HG03159 (cell line): ENCODE data around the gene SLC48A1.
A peak's percentile ranks its signal among the peaks of the same experiment; 100 is the strongest.
"Not testable (repeated sequence)": the region's sequence is repeated elsewhere in the genome, so short reads cannot be mapped to it uniquely, and the experiment has no call there.

Experiments
- ATAC-seq: cut with Tn5 transposase; IDR thresholded peaks from one replicate; pipeline ENCODE4 v1.9.1; 2021; ENCODE audit warnings: mild to moderate bottlenecking, moderate library complexity; ENCODE audit not compliant: unreplicated experiment

SLC48A1 gene

DNA sequence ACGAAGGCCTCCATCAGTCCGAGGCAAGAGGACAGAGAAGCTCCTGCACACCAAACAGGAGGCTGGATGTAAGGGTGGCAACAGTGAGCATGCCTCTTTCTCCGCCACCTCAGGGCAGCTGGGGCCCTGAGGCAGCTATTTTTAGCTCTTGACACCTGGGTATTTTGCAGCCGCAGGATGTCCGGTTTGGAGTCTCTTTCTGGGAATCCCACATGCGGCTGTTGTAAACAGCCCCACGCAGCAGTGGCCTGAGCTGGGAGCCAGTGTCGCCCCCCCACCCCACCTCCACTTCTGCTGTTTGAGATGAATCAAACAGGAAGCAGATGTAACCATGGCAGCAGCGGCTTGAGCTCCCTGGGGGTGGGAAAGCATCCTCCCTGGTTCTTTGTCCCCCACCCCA, 35.0 kb downstream of the SLC48A1 start:
- peak; percentile 39 for ATAC-seq

DNA sequence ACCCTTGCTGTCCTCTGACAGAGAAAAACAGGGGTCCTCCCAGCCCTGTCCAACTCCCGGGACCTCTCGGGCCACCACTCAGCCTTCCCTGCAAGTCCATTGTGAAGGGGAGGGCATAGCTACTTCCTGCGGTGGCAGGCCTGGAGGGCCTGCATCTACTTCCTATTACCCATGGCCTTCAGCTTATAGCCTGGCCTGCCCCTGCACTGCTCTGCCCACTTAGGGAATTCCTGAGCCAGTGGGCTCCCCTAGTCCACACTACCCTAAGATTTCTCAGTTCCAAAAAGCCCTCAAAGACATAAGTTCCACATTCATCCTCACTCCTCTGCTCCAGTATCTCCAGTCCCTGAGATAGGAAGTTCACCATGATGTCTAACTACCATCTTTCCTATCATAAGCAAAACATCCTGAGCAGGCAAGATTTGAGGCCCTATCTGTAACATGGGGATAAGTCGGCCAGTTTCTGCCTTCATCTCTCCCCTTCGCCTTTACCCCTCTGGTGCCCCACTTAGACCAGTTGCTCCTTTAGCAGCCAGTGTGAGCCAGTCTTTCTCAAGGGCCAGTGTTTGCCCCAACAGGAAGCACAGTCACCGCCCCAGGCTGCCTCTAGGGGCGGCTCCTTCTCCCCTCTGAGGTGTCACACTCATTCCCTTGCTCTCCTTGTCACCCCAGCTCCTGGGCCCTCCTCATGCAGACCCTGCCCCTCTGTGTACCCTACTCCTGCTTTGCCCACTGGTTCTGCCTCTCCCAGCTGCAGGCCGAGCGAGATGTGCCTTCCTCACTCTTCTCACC, 35.7 kb downstream of the SLC48A1 start:
- ATAC-seq = no peak

DNA sequence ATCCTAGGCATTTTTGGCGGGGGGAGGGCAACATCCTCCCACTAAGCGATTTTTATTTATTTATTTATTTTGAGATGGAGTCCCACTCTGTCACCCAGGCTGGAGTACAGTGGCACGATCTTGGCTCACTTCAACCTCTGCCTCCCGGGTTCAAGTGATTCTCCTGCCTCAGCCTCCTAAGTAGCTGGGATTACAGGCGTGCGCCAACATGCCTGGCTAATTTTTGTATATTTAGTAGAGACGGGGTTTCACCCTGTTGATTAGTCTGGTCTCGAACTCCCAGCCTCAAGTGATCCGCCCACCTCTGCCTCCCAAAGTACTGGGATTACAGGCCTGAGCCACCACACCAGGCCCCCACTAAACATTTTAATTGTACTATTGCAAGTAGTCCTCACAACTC, 36.5 kb downstream of the SLC48A1 start:
- not testable (repeated sequence) for ATAC-seq

DNA sequence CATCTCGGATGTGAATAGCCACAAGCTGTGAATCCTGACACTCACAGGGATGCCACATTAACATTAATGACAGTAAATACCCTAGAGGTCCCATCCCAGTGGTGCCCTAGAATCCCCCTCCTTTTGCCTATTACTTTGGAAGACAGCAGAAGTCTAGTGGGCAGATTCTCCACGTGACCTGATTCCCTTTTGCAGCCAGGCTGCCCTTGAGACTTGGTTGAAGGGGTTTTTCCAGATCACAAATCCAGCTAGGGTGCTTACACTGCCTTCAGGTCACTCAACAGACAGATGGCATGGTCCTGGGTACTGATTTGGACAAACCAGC, 38.0 kb downstream of the SLC48A1 start:
- no peak for ATAC-seq

DNA sequence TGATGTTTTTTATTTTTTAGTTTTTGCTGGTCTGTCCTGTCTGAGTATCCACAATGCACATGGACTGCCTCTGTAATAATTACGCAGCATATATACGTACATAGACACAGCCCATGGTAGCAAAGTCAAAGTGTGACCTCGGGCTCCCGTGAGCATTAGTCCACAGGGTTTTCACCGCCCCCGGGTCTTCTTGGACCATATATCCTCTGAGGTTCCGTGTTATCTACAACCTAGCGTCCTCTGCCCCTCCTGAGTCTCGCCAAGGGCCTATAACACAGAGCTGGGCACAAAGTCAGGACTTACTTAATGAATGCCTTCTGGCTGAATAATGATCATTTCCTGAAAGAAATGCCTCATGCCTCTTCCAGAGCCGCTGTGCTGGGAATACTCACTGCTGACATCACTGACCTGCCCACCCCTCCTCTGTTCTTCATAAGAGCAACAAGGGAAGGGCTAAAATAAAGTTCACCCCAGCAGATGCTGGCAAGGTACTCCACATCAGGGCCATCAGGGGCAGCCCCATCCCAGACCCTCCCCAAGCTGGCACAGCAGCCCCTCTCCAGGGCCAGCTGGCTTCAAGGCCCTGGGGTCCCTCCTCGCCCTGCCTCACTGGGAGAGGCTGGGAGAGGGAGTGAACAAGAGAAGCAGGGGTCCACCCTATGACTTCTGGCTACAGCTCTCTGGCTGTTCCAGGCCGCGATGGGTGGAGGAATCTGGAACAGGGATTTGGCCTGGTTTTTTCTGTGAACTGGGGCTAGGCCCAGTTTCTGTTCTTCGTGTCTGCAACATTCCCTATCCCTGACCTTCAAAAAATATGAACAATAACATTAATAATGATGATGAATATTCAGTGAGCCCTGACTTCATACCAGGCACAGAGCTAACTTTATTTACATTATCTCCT, 38.8 kb downstream of the SLC48A1 start:
- no peak for ATAC-seq

DNA sequence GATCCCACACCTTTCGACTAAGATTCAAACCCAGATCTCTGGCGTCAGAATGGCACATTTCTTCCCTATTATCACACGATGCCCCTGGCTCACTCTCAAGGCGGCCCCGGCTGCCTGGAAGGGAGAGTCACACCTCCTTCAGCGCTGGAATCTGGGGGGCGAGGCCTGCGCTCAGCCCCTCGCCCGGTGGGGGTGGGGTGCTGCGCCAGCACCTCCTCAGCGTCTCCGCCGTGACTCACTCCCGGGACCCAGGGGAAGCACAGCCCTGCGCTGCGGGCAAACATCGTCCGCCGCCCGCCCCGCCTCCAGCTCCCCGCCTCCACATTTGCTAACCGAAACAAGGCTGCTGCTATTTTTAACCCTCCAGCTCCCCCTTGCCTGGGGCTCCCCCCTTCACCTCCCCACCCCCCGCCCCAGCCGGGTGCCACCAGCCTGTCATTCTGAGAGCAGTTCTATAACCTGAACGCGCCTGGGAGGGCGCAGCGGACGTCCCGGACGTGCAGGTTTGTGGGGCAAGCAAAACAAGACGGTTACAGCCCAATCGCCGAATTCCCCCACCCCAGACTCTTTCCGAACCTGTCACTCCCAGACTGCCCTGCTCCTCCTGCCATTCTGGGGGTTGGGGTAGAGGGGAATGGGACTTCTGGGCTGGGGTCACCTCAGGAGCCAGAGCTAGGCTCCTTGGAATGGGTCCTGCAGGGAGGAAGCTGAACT, 39.9 kb downstream of the SLC48A1 start:
- ATAC-seq = peak; percentile 62

DNA sequence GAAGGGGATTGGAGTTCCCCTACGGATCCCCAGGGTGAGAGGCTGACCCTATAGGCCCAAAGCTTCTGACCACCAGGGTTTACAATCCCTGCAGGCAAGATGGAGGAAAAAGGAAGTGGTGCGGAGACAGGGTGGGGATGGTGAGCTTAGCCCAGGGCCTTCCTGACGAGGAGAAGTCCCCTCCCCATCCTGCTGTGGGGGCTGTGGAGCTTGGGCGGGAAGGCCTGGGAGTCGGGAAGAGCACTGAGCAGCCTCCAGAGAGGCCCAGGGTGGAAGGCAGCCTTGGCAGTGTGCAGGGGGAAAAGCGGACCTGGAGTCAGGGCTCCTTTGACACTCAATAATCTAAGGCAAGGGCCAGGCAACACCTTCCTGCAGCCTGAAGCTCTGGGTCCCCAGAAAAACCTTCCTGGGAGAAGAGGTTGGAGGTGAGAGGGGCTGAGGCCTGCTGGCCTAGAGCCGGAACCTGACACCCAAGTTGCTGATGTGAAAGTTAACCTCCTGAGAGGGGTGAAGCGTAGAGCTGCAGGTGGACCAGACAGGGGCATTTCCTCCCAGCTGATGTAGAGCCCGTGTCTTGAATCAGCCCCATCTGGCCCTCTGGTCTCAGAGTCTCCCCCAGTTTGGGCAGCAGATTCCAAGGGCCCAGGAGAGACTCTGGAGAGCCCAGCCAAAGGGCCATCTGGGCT, 40.6 kb downstream of the SLC48A1 start:
- peak; percentile 42 for ATAC-seq

DNA sequence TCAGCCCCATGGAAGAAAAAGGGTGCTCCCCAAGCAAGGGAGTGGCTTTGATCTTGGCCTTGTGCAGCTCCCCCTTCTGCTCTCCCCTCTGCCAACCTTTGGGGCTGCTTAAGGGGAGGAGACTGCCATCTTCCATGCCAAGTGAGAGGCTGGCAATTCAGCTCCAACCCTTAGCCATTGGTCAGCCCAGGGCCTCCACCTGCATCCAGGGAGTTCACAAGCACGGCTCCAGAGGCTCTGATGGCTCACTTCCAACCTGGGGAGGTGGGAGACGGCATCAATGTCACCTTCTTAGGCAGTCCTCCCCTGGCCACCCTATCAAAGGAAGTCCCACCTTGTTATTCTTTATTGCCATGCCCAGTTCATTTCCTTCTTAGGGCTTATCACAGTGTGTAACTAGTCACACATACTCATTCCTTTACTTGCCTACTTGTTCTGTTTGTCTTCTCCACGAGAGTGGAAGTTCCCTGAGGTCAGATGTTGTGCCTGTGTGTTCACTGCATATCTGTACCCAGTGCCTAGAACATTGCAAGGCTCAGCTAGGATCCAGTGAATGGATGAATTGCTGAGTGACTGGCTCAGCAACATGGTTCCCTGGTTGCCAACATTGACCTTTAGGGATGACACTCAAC, 41.6 kb downstream of the SLC48A1 start:
- no peak for ATAC-seq

DNA sequence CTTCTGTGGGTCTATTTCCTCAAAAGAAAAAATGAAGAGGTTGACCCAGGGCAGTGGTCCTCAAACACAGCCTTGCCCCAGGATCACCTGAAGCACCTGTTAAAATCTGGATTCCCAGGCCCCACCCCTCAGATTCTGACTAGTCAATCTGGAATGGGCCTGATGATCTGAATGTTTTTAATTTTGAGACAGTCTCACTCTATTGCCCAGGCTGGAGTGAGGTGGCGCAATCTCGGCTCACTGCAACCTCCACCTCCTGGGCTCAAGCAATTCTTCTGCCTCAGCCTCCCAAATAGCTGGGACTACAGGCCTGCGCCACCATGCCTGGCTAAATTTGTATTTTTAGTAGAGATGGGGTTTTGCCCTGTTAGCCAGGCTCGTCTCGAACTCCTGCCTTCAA, 42.4 kb downstream of the SLC48A1 start:
- ATAC-seq = not testable (repeated sequence)

DNA sequence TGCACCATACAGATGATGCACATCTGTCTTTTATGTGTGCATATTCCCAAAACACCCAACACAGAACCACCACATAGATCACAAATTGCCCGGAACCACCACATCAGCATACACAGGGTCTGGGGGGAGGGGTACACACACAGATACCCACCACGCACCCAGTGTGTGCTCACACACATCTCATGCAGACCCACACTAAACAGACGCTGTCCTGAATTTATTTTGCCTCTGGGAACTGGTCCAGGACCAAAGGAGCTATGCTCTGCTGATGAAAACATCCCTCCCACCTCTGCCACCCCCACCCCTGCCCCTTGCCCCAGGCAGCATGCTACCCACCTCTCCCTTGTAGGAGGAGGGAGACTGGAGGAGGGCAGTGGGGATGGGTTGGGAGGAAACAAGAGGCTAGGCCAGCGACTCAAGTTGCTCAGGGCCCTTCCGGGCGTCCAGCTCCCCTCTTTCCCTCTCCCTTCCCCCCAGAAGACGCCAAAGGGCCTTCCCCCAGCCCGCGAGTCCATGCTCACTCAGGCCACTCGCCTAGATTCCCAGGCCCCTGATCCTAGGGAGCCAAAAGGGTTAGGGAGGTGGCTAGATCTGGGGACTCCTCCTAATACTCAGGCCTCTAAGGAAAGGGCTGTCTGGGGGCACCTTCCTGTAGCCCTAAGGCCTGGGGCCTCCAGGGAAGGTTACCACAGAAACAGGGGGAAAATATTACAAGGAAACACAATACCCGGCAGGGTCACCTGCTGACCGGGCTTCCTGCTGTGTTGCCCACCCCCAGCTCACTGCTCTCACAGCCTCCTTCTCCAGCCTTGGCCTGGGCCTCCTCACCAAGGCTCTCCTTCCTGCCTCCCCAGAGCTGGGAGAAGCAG, 43.6 kb downstream of the SLC48A1 start:
- no peak for ATAC-seq

DNA sequence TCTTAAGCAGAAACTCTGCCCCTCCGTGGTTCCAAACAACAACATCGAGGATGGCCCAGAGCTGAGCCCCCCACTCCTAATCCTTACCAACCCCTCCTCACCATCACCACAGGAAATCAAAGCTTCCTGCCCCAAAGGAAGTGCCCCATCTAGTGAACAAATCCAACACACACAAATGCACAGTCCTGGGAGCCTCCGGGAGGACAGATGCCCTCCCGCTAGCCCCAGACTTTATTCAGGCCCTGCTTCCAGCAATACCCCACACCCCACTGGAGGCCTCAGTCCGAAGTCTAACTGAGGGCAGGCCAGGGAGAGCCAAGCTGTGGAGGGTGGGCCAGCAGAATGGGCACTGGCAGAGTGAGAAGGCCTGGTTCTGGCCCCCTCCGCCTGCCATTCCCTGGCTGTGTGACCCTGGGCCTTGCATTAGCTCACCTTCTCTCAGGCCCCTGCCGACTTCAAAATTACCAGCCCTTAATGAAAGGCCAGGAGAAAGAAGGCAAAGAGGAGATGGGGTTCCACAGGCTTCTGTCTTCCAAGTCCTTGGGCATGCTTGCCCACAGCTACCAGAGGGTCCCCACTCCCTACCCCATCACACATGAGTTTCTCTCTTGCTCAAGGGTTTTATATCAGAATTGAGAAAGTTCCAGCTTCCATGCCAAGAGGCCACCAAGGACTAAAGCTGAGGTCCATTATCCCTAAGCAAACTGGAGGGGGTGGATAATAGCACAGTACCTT, 44.4 kb downstream of the SLC48A1 start:
- ATAC-seq = no peak

DNA sequence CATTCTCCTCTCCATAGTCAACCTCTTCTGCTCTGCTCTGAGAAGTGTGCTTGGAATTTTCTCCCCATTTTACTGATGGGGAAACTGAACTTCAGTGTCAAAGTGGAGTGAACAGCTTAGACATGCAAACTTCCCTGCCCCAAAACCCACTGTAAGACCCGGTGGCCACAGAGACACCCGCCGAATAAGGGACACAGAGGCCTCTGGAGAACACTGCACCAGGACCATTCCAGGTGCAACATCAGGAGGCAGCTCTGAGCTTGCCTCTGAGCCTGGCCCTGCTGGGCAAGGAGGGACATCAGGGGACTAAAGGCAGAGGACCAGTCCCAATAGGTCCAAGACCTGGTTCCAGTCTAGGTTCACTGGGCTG, 45.0 kb downstream of the SLC48A1 start:
- ATAC-seq = no peak

DNA sequence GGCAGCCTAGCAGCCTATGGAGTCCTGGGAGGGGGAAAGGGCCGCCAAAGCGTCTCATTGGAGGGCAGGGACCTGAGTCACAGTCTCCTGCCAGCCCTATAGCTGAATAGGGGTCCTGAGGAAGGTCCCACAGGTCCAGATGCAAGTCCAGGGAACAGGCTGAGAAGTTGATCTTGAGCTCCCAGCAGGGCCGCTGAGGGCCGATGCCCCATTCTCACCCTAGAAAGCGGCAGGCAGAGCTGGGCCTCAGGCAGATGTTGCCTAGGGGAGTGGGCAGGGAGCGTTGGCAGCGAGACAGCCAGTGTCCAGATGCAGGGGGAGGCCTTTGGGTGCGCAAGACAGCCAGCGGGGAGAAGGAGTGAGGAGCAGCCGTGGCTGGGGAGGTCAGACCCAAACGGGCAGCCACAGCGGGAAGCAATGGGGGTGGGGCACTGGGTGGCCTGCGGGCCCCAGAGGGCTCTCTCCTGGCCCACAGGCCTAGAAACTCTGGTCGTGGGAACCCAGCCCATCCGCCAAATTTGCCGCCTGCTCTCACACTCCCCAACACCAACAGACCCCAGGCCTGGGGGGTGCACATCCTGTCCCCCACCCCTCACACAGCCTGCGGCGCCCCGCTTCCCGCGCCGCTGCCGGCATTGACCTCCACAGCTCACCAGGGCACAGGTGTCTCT, 45.6 kb downstream of the SLC48A1 start:
- ATAC-seq = peak; percentile 21

DNA sequence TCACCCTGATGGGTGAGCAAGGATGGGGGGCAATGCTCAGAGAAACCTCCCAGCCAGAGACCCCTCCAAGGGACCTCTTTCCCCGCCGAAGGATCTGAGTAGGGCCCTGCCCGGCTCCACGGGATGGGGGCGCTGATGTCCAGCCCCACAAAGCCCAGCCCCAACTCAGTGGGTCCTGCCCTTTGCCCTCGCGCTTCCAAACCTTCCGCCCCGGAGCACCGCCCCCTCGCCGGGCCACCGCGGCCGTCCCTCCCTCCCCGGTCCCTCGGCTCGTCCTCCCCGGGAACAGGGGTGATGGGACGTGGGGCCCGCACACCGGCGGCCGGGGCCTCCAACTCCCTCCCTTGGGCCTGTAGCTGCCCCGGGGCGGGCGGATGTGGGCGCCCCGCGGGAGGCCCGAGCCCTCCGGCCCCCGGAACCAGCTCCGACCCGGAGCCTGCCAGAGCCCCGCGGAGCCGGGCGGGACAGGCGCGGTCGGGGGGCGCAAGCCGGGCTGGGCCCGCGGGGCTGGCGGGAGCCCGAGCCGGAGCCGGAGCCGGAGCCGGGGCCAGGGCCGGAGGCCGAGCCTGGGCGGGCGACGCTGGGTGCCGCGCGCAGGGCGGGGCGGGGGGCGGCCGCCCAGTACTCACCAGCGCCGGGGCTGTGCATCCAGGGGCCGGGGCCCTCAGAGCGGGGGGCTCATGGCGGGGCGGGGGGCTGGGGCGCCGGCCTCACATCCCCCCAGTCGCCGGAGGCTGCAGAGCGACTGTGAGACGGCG, 46.3 kb downstream of the SLC48A1 start:
- peak; percentile 35 for ATAC-seq

DNA sequence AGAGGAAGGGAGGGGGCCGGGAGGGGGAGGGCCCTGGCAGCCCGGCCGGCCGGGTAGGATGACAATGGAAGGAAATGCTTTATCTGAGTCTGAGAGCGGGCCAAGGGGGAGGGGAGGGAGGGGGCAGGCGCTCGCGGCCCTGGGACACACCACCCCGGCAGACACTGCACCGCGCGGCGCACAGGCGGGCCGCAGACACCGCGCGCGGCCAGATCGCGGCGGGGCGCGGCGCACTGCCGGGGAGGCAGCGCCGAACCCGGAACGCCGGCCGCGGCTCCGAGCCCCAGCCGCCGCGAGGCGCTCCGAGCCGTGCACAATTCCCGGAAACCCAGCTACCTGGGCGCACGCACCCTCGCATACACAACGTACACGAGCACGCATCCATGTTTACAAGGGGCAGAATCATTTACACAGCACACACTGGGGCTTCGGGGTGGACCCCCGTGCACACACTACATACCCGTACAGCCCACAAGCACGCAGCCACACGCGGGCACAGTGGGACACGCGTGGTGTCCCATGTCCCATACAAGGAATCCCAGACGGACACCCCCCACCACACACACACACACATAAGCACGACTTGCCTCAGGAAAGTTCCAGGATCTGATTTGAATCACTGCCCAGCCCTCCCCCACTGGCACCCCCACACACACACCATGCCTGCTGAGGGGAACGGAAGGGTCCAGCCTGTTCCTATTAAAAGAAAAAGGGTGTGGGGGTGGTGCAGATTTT, 47.0 kb downstream of the SLC48A1 start, which contains the start of gene HDAC7:
TSS of gene HDAC7 (minus strand) at position 8 of the 735 bp plus-strand sequence. CDS start 118 bp downstream, outside the sequence.
- ATAC-seq = peak; percentile 43

DNA sequence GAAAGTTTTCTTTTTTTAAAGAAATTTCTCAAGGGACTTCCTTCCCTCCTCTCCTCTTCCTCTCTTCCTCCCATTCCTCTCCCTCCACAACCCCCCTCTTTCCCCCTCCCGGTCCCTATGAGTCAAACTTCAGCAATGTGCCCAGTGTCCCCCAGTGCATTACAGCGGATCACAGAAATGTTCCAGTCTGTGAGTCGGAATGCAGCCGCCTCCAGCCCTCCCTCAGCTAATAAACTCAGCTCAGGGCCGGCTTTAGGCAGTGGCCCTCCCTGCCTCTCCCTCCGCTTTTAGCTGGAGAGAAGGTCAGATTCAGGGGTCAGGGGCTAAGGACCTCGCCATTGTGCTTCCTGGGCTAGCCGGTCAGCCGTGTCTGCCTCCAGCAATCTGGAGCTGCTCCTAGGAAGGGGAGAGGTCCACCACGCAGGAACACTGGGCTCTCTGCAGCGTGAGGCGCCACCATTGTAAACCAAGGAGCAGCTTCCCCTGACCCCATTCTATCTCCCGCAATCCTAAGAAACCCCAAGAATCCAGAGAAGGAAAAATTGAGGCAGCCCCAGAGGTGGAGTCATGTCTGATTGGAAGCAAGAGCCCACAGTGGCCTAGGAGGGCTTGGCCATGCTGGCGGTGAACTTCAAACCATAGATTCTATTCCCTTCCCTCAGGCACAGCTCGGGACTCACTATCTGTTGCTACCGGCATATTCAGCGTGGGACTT, 47.8 kb downstream of the SLC48A1 start:
- no peak for ATAC-seq
